ENCODE data around the gene CDH13.

- TF ChIP-seq CTCF (IDR thresholded peaks at IDR 0.05; ENCODE audit: low read depth, low read length) (no peak), EZH2phosphoT487 (IDR thresholded peaks at IDR 0.05; ENCODE audit: low read depth) (no peak)
Observed at GRCh38 chr16:82878466-82878865, 251.7 kb downstream of the CDH13 start.

Measured in OCI-LY3 (cell line).